Activated CD4-positive, CD25-positive, alpha-beta regulatory T cell treated with anti-CD3 and anti-CD28 coated beads, Interleukin-2, amount 50 U/mL, for 24 hours (primary cell): ENCODE data around the gene TMPRSS3.
A peak's percentile ranks its signal among the peaks of the same experiment; 100 is the strongest.

Experiments
- ATAC-seq, 2 donors: fragments of 150-1000 bp; cut with Tn5 transposase; one replicate each; pipeline ENCODE4 v1.10.0; 2021; ENCODE audit warnings: mild to moderate bottlenecking in 1 of 2, moderate library complexity in 1 of 2

TMPRSS3 gene

GRCh38 chr21:42348762-42349161, 47.1 kb downstream of the TMPRSS3 start:
- ATAC-seq = no peak

GRCh38 chr21:42347601-42348327, 48.1 kb downstream of the TMPRSS3 start:
- ATAC-seq = no peak

- no peak for ATAC-seq
Measured at GRCh38 chr21:42346866-42347600, 48.8 kb downstream of the TMPRSS3 start.

- ATAC-seq = no peak
Measured at GRCh38 chr21:42346441-42346840, 49.4 kb downstream of the TMPRSS3 start.

GRCh38 chr21:42344631-42345030, 51.2 kb downstream of the TMPRSS3 start:
- ATAC-seq = no peak

GRCh38 chr21:42343963-42344510, 51.8 kb downstream of the TMPRSS3 start:
- ATAC-seq = no peak

- no peak for ATAC-seq
Measured at GRCh38 chr21:42343556-42343955, 52.3 kb downstream of the TMPRSS3 start.

GRCh38 chr21:42343101-42343500, 52.8 kb downstream of the TMPRSS3 start:
- ATAC-seq = no peak

- no peak for ATAC-seq
Measured at GRCh38 chr21:42341776-42342542, 53.9 kb downstream of the TMPRSS3 start.

GRCh38 chr21:42340187-42341050, 55.4 kb downstream of the TMPRSS3 start:
- no peak for ATAC-seq

GRCh38 chr21:42338729-42339715, 56.8 kb downstream of the TMPRSS3 start:
- ATAC-seq = peak; percentile 57 to 80

- ATAC-seq = peak; percentile 87 to 92
Measured at GRCh38 chr21:42337830-42338728, 57.8 kb downstream of the TMPRSS3 start.

GRCh38 chr21:42337276-42337675, 58.6 kb downstream of the TMPRSS3 start:
- ATAC-seq = no peak

GRCh38 chr21:42336054-42336453, 59.8 kb downstream of the TMPRSS3 start:
- ATAC-seq = no peak

GRCh38 chr21:42332557-42333317, 63.1 kb downstream of the TMPRSS3 start:
- no peak for ATAC-seq

- no peak for ATAC-seq
Measured at GRCh38 chr21:42331660-42332059, 64.2 kb downstream of the TMPRSS3 start.

- ATAC-seq = no peak
Measured at GRCh38 chr21:42330380-42331371, 65.2 kb downstream of the TMPRSS3 start.

- ATAC-seq = no peak
Measured at GRCh38 chr21:42324896-42325295, 71.0 kb downstream of the TMPRSS3 start.
